Vagina (tissue), 2 donors: ENCODE results near the gene METTL25.

Source experiments
- POLR2A ChIP-seq, 2 donors: fragments of 450-650 bp; IDR thresholded peaks; one replicate each; pipeline ENCODE4 v1.6.1; 2017; ENCODE audit warnings: antibody characterized with exemption in 2 of 2, mild to moderate bottlenecking in 2 of 2, moderate library complexity in 2 of 2
- POLR2AphosphoS5 ChIP-seq, 2 donors: sonication (generic); formaldehyde crosslinking; IDR thresholded peaks; one replicate each; pipeline ENCODE4 v1.9.0; 2017; ENCODE audit warnings: antibody characterized with exemption in 2 of 2, mild to moderate bottlenecking in 2 of 2, low read depth in 1 of 2; ENCODE audit not compliant: insufficient read depth in 1 of 2
- TF ChIP-seq, protein P1 (sequence below), 3 experiments: fragments of 450-650 bp in 2 of 3; fragments of 200-600 bp in 1 of 3; sonication (generic) in 1 of 3; IDR thresholded peaks; one replicate each; pipeline ENCODE4 v1.5.1; 2017 to 2019; ENCODE audit warnings: antibody characterized with exemption in 3 of 3, mild to moderate bottlenecking in 2 of 3, moderate library complexity in 2 of 3

DNA sequence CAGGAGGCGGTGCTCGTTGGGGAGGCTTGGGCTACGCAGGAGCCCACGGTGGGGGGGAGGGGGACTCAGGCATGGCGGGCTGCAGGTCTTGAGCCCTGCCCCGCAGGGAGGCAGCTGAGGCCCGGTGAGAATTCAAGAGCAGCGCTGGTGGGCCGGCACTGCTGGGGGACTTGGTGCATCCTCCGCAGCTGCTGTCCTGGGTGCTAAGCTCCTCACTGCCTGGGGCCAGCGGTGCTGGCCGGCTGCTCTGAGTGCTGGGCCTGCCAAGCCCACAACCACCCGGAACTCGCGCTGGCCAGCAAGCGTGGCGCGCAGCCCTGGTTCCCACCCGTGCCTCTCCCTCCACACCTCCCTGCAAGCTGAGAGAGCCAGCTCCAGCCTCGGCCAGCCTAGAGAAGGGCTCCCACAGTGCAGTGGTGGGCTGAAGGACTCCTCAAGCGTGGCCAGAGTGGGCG, 3.2 kb downstream of the METTL25 start:
- no peak for TF ChIP-seq POLR2A (IDR thresholded peaks at IDR 0.05)
- TF ChIP-seq, protein P1, sequence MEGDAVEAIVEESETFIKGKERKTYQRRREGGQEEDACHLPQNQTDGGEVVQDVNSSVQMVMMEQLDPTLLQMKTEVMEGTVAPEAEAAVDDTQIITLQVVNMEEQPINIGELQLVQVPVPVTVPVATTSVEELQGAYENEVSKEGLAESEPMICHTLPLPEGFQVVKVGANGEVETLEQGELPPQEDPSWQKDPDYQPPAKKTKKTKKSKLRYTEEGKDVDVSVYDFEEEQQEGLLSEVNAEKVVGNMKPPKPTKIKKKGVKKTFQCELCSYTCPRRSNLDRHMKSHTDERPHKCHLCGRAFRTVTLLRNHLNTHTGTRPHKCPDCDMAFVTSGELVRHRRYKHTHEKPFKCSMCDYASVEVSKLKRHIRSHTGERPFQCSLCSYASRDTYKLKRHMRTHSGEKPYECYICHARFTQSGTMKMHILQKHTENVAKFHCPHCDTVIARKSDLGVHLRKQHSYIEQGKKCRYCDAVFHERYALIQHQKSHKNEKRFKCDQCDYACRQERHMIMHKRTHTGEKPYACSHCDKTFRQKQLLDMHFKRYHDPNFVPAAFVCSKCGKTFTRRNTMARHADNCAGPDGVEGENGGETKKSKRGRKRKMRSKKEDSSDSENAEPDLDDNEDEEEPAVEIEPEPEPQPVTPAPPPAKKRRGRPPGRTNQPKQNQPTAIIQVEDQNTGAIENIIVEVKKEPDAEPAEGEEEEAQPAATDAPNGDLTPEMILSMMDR (IDR thresholded peaks at IDR 0.05) = no peak
- TF ChIP-seq POLR2AphosphoS5 (IDR thresholded peaks at IDR 0.05; ENCODE audit: insufficient read depth in 1 of 2, low read depth in 1 of 2) = no peak
